Kasumi-1 (cell line): Measurements from ENCODE around the gene TNXB.

Source experiments
- DNase-seq, 2 experiments: peaks; one replicate each; lab custom pipeline; 2025; lab: John Stamatoyannopoulos, UW

TNXB gene

GRCh38 chr6:32139590-32139989, 30.5 kb upstream of the TNXB start:
- no peak for DNase-seq

- DNase-seq = no peak
Observed at GRCh38 chr6:32137454-32137853, 28.3 kb upstream of the TNXB start.

- DNase-seq = no peak
Observed at GRCh38 chr6:32133786-32134185, 24.6 kb upstream of the TNXB start.

GRCh38 chr6:32132110-32132509, 23.0 kb upstream of the TNXB start:
- DNase-seq = no peak

GRCh38 chr6:32131439-32131948, 22.4 kb upstream of the TNXB start:
- no peak for DNase-seq

GRCh38 chr6:32129297-32130088, 20.4 kb upstream of the TNXB start:
- no peak for DNase-seq

GRCh38 chr6:32128751-32129296, 19.7 kb upstream of the TNXB start:
- no peak for DNase-seq

- peak; percentile 99 for DNase-seq
Observed at GRCh38 chr6:32127717-32128592, 18.8 kb upstream of the TNXB start, which contains the start of gene ATF6B. ATF6B (minus strand) TSS chr6:32128246; CDS start chr6:32128207, 39 bp downstream.

GRCh38 chr6:32127409-32127716, 18.2 kb upstream of the TNXB start:
- no peak for DNase-seq

- DNase-seq = no peak
Observed at GRCh38 chr6:32126880-32127279, 17.7 kb upstream of the TNXB start.

GRCh38 chr6:32123681-32124080, 14.5 kb upstream of the TNXB start:
- no peak for DNase-seq

- no peak for DNase-seq
Observed at GRCh38 chr6:32120573-32121059, 11.5 kb upstream of the TNXB start.

GRCh38 chr6:32118782-32119628, 9.9 kb upstream of the TNXB start:
- peak; percentile 83 to 88 for DNase-seq

GRCh38 chr6:32117461-32117860, 8.3 kb upstream of the TNXB start:
- DNase-seq = no peak

- peak; percentile 48 to 55 for DNase-seq
Observed at GRCh38 chr6:32116674-32117073, 7.5 kb upstream of the TNXB start.

GRCh38 chr6:32115623-32116022, 6.5 kb upstream of the TNXB start:
- DNase-seq = no peak

- DNase-seq = no peak
Observed at GRCh38 chr6:32114796-32115195, 5.7 kb upstream of the TNXB start.

GRCh38 chr6:32113386-32114352, 4.5 kb upstream of the TNXB start:
- DNase-seq = no peak

- no peak for DNase-seq
Observed at GRCh38 chr6:32112431-32112980, 3.4 kb upstream of the TNXB start.

GRCh38 chr6:32111424-32112066, 2.4 kb upstream of the TNXB start:
- DNase-seq = no peak
